ENCODE results near the gene HPS3. TPM values are rescaled to one million over a fixed set of nuclear protein-coding genes. Genes with fewer than 3 reads are reported as not detected.

HPS3 gene
- total RNA-seq, 1 donor from 2014 or later, result 32.3 TPM

GRCh38 chr3:149151843-149152242, 22.4 kb downstream of the HPS3 start:
- no peak overlapping the region for H3K4me3 ChIP-seq
- H3K9me3 Mint-ChIP-seq, result no peaks in the 10 kb centered on the region
- H3K27me3 Mint-ChIP-seq (ENCODE audit: insufficient read depth, low read depth), result no peaks in the 10 kb centered on the region
- H3K9ac ChIP-seq, result no peak overlapping the region
- no peaks in the 10 kb centered on the region for H3K36me3 ChIP-seq
- no peak overlapping the region for H3K4me2 ChIP-seq
- no peaks in the 10 kb centered on the region for H3K4me1 ChIP-seq
- no peaks in the 10 kb centered on the region for H3K9me3 ChIP-seq (ENCODE audit: low read depth)
- H3K79me2 ChIP-seq (ENCODE audit: low read depth), result no peaks in the 10 kb centered on the region
- H3K27ac Mint-ChIP-seq, result no peak overlapping the region
- H4K20me1 ChIP-seq (ENCODE audit: low read depth), result no peaks in the 10 kb centered on the region
- peaks cover 7% of the 10 kb centered on the region for H3K4me1 Mint-ChIP-seq
- no peak overlapping the region for H2AFZ ChIP-seq (replicated peaks)
- H3F3A ChIP-seq (ENCODE audit: low read depth), result no peaks in the 10 kb centered on the region
- no peak overlapping the region for H3K4me3 Mint-ChIP-seq
- TF ChIP-seq CTCF (IDR thresholded peaks at IDR 0.05) (no peak), EZH2phosphoT487 (IDR thresholded peaks at IDR 0.05) (no peak), EZH2 (IDR thresholded peaks at IDR 0.05) (no peak)
- peaks cover 19% of the 10 kb centered on the region for H3K36me3 Mint-ChIP-seq
- no peak for DNase-seq (ENCODE audit: low spot score)
- no peaks in the 10 kb centered on the region for H3K27me3 ChIP-seq
- H3K27ac ChIP-seq, result no peak overlapping the region

GRCh38 chr3:149152420-149152819, 23.0 kb downstream of the HPS3 start:
- Histone ChIP-seq H3K4me3 (no peak overlapping the region), H3K9ac (no peak overlapping the region), H3K4me1 (no peaks in the 10 kb centered on the region), H3K36me3 (no peaks in the 10 kb centered on the region), H3K27ac (no peak overlapping the region), H2AFZ (replicated peaks) (no peak overlapping the region), H3K9me3 (ENCODE audit: low read depth) (no peaks in the 10 kb centered on the region), H3K4me2 (no peak overlapping the region), H4K20me1 (ENCODE audit: low read depth) (no peaks in the 10 kb centered on the region), H3F3A (ENCODE audit: low read depth) (no peaks in the 10 kb centered on the region), H3K27me3 (no peaks in the 10 kb centered on the region), H3K79me2 (ENCODE audit: low read depth) (no peaks in the 10 kb centered on the region)
- Mint-ChIP-seq H3K4me3 (no peak overlapping the region), H3K27me3 (ENCODE audit: insufficient read depth, low read depth) (no peaks in the 10 kb centered on the region), H3K36me3 (peaks cover 21% of the 10 kb centered on the region), H3K9me3 (no peaks in the 10 kb centered on the region), H3K4me1 (peaks cover 7% of the 10 kb centered on the region), H3K27ac (no peak overlapping the region)
- DNase-seq (ENCODE audit: low spot score), result no peak
- TF ChIP-seq EZH2 (IDR thresholded peaks at IDR 0.05), result no peak
- TF ChIP-seq CTCF (IDR thresholded peaks at IDR 0.05), result no peak
- TF ChIP-seq EZH2phosphoT487 (IDR thresholded peaks at IDR 0.05), result no peak

GRCh38 chr3:149153402-149153801, 24.0 kb downstream of the HPS3 start:
- H3K9ac ChIP-seq, result no peak overlapping the region
- no peaks in the 10 kb centered on the region for H3F3A ChIP-seq (ENCODE audit: low read depth)
- H4K20me1 ChIP-seq (ENCODE audit: low read depth), result no peaks in the 10 kb centered on the region
- Mint-ChIP-seq H3K4me1 (peaks cover 7% of the 10 kb centered on the region), H3K36me3 (peaks cover 20% of the 10 kb centered on the region), H3K4me3 (no peak overlapping the region), H3K9me3 (no peaks in the 10 kb centered on the region), H3K27ac (no peak overlapping the region), H3K27me3 (ENCODE audit: insufficient read depth, low read depth) (no peaks in the 10 kb centered on the region)
- no peak overlapping the region for H3K4me3 ChIP-seq
- H3K9me3 ChIP-seq (ENCODE audit: low read depth), result no peaks in the 10 kb centered on the region
- H3K27me3 ChIP-seq, result no peaks in the 10 kb centered on the region
- no peak for DNase-seq (ENCODE audit: low spot score)
- no peak overlapping the region for H2AFZ ChIP-seq (replicated peaks)
- H3K79me2 ChIP-seq (ENCODE audit: low read depth), result no peaks in the 10 kb centered on the region
- H3K27ac ChIP-seq, result no peak overlapping the region
- peaks cover 3% of the 10 kb centered on the region for H3K36me3 ChIP-seq
- TF ChIP-seq CTCF (IDR thresholded peaks at IDR 0.05), result no peak
- no peak overlapping the region for H3K4me2 ChIP-seq
- H3K4me1 ChIP-seq, result no peaks in the 10 kb centered on the region
